DND-41 (cell line): Measurements from ENCODE around the gene FAM222B.

Experiments
- ATAC-seq: fragments of 200-7000 bp; cut with Tn5 transposase; 3 replicates; pipeline ENCODE4 v1.9.1; 2021; ENCODE audit warnings: low read depth; ENCODE audit not compliant: insufficient read depth
- DNase-seq: peaks from one replicate; pipeline ENCODE4 v3.0.0-alpha.2; 2020
- H2AFZ ChIP-seq: 2 replicates; pipeline ENCODE4 v1.6.0; 2012; ENCODE audit warnings: low read depth, low read length
- H3K27ac ChIP-seq: 2 replicates; pipeline ENCODE4 v1.5.1; 2012; ENCODE audit warnings: low read length, inconsistent platforms
- H3K27me3 ChIP-seq: fragments of 200-600 bp; sonication (generic); 2 replicates; pipeline ENCODE4 v1.6.0; 2012; ENCODE audit warnings: low read length, mild to moderate bottlenecking, inconsistent platforms; ENCODE audit not compliant: insufficient read depth, poor library complexity
- H3K36me3 ChIP-seq: 2 replicates; pipeline ENCODE4 v1.5.1; 2012; ENCODE audit warnings: low read length, inconsistent platforms; ENCODE audit not compliant: insufficient read depth
- H3K4me1 ChIP-seq: 2 replicates; pipeline ENCODE4 v1.5.1; 2012; ENCODE audit warnings: mild to moderate bottlenecking, low read length; ENCODE audit not compliant: insufficient read depth
- H3K4me2 ChIP-seq: 2 replicates; pipeline ENCODE4 v1.6.0; 2012; ENCODE audit warnings: mild to moderate bottlenecking, moderate library complexity, low read length, inconsistent platforms; ENCODE audit not compliant: insufficient read depth
- H3K4me3 ChIP-seq, 2 experiments: fragments of 200-600 bp in 1 of 2; shearing (Covaris generic) in 1 of 2; 2 replicates each; pipeline ENCODE4 v1.5.1; 2012 to 2016; ENCODE audit warnings: inconsistent platforms in 2 of 2, low read length in 2 of 2, mild to moderate bottlenecking in 2 of 2, low read depth in 1 of 2, moderate library complexity in 1 of 2
- H3K79me2 ChIP-seq: 2 replicates; pipeline ENCODE4 v1.6.0; 2012; ENCODE audit warnings: low read length, inconsistent platforms; ENCODE audit not compliant: insufficient read depth
- H3K9ac ChIP-seq: 2 replicates; pipeline ENCODE4 v1.6.0; 2012; ENCODE audit warnings: low read depth, mild to moderate bottlenecking, inconsistent platforms, low read length, moderate library complexity
- H3K9me3 ChIP-seq: 2 replicates; pipeline ENCODE4 v1.5.1; 2012; ENCODE audit warnings: low read length, moderate library complexity, mild to moderate bottlenecking, inconsistent platforms; ENCODE audit not compliant: insufficient read depth, severe bottlenecking
- H4K20me1 ChIP-seq: 2 replicates; pipeline ENCODE4 v1.6.0; 2012; ENCODE audit warnings: low read length; ENCODE audit not compliant: insufficient read depth
- EZH2 ChIP-seq: IDR thresholded peaks from 3 replicates; pipeline ENCODE4 v1.6.1; 2012; ENCODE audit warnings: borderline replicate concordance, low read depth, mild to moderate bottlenecking, moderate library complexity, low read length, inconsistent platforms; ENCODE audit not compliant: severe bottlenecking
- TF ChIP-seq, protein P1 (sequence below): IDR thresholded peaks from 2 replicates; pipeline ENCODE4 v1.5.1; 2012; ENCODE audit warnings: borderline replicate concordance, low read length, moderate library complexity, mild to moderate bottlenecking; ENCODE audit not compliant: poor library complexity, severe bottlenecking; ENCODE audit errors: extremely low read depth

Gene FAM222B

DNA sequence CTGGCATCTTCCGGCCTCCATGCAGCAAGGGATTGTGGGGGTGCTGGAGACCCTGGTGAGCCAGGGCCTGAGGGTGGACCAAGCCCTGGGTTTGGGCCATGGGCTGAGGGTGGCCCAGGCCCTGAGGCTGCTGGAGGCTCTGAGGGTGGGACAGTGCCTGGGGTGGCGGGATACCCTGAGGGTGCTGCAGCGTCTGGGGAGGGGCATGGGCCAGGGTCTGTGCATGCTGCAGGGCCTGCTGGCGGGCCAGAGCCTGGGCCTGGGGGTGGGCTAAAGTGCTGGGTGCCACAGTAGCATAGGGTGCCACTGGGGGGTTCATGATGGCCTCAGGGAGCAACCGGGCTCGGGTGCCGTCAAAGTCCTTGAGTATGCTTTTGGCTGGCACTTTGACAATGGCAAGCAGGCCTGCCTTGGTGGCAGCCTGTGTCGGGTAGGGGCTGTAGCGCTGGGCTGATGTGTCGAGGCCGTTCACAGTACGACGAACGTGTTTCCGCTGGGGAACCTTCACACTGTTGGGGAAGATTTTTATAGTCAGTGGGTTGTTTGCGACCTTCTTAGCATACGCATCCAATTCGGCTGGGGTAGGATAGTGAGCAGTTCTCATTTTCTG is 83.2 kb downstream of the FAM222B start:
- H3K9me3 ChIP-seq, result no peaks in the 10 kb centered on the region
- peaks cover 52% of the 10 kb centered on the region for H3K36me3 ChIP-seq
- no peak overlapping the region for H3K27ac ChIP-seq
- H3K4me3 ChIP-seq, result no peak overlapping the region
- TF ChIP-seq EZH2, result no peak
- TF ChIP-seq, protein P1, sequence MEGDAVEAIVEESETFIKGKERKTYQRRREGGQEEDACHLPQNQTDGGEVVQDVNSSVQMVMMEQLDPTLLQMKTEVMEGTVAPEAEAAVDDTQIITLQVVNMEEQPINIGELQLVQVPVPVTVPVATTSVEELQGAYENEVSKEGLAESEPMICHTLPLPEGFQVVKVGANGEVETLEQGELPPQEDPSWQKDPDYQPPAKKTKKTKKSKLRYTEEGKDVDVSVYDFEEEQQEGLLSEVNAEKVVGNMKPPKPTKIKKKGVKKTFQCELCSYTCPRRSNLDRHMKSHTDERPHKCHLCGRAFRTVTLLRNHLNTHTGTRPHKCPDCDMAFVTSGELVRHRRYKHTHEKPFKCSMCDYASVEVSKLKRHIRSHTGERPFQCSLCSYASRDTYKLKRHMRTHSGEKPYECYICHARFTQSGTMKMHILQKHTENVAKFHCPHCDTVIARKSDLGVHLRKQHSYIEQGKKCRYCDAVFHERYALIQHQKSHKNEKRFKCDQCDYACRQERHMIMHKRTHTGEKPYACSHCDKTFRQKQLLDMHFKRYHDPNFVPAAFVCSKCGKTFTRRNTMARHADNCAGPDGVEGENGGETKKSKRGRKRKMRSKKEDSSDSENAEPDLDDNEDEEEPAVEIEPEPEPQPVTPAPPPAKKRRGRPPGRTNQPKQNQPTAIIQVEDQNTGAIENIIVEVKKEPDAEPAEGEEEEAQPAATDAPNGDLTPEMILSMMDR, result no peak
- H3K4me1 ChIP-seq, result no peaks in the 10 kb centered on the region
- H3K27me3 ChIP-seq, result no peaks in the 10 kb centered on the region
- H2AFZ ChIP-seq, result no peak overlapping the region
- no peak overlapping the region for H3K9ac ChIP-seq
- H4K20me1 ChIP-seq, result peaks cover 20% of the 10 kb centered on the region; the same call in 1 of the 2 replicates
- no peak overlapping the region for H3K4me2 ChIP-seq
- ATAC-seq, result no peak
- peaks cover 8% of the 10 kb centered on the region; the same call in 1 of the 2 replicates for H3K79me2 ChIP-seq
- DNase-seq, result no peak

DNA sequence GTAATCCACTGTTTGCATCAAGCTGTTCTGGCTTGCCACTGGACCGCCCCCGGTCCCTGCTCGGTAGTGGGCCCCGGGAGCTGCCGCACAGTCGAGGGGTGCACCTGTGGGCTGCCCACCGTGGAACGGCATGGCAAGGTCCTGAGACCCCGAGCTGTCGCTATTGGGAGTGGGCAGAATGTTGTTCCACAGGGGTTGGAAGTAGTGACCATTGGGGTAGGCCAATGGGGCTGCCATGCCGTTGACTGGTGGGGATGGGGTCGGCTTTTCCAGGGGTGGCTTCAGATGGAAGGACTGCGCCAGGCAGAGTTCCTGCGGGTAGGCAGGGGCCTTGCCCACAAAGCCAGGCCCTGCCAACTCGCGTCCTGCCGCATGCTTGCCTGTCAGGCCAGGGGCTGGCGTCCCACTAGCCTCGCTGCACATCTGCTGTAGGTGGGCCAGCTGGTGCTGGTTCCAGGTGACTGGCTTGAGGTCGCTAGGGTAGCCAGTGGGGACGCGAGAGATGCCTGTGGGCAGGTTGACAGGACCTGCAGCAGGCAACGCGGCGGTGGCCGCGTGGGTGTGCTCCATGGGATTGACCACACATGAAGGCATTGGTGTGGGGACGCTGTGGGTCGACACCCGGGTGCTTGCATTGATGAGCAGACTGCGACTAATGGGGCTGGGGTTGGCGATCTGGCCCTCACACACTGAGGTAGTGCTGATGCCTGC is 84.0 kb downstream of the FAM222B start:
- no peak overlapping the region for H2AFZ ChIP-seq
- H3K27ac ChIP-seq, result no peak overlapping the region
- no peaks in the 10 kb centered on the region for H3K4me1 ChIP-seq
- H3K9me3 ChIP-seq, result no peaks in the 10 kb centered on the region
- no peaks in the 10 kb centered on the region for H3K27me3 ChIP-seq
- DNase-seq, result no peak
- ATAC-seq, result no peak
- peaks cover 52% of the 10 kb centered on the region for H3K36me3 ChIP-seq
- peaks cover 7% of the 10 kb centered on the region; the same call in 1 of the 2 replicates for H3K79me2 ChIP-seq
- H3K9ac ChIP-seq, result no peak overlapping the region
- H3K4me3 ChIP-seq, result no peak overlapping the region
- H3K4me2 ChIP-seq, result no peak overlapping the region
- H4K20me1 ChIP-seq, result peaks cover 20% of the 10 kb centered on the region; the same call in 1 of the 2 replicates
- no peak for TF ChIP-seq EZH2
- TF ChIP-seq, protein P1, result no peak

DNA sequence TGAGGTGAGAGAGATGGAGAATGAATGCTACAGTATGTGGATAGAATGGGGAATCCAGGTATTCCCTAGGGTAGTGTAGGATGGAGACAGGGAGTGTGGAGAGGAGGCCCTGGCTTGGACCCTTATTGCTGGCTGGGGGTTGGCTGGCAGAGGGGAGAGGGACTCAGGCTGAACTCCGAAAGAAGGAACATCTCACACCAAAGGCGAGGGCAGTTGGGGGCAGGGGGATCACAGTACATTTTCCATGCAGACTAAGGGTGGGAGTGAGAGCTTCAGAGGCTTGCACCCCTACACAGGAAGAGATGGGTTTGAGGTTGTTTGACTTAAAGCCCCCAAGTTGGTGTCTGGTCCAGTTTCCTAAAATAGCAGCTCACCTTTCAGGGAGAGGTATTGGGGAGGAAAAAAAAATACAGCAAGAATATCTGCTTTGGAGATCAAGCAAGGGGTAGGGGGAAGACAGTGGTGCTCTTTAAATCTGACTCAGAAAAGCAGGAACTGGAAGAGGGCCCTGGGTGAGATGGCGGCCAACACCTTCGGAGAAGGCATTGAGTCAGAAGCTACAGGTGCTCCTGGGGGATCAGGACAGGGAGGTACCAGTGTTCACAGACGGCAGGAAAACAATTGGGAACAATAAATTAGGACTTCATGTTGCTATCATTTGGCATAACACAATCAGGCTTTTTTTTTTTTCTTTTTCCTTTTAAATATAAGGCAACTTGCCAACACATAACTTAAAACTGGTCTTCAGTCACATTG is 86.4 kb downstream of the FAM222B start:
- no peak for TF ChIP-seq EZH2
- TF ChIP-seq, protein P1, result no peak
- H3K36me3 ChIP-seq, result peaks cover 44% of the 10 kb centered on the region
- no peak overlapping the region for H2AFZ ChIP-seq
- H3K79me2 ChIP-seq, result no peaks in the 10 kb centered on the region
- H3K4me1 ChIP-seq, result no peaks in the 10 kb centered on the region
- no peak overlapping the region for H3K27ac ChIP-seq
- DNase-seq (no peak), ATAC-seq (no peak)
- H3K4me3 ChIP-seq, result no peak overlapping the region
- H3K27me3 ChIP-seq, result no peaks in the 10 kb centered on the region
- H4K20me1 ChIP-seq, result peaks cover 19% of the 10 kb centered on the region; the same call in 1 of the 2 replicates
- no peak overlapping the region for H3K9ac ChIP-seq
- H3K4me2 ChIP-seq, result no peak overlapping the region
- H3K9me3 ChIP-seq, result no peaks in the 10 kb centered on the region
